Activated CD8-positive, alpha-beta memory T cell treated with anti-CD3 and anti-CD28 coated beads, Interleukin-2, amount 10 ng/mL, durations not matched to agents 7 days and 5 days (primary cell): ENCODE data around the gene CSNK1A1. TPM values are rescaled to one million over a fixed set of nuclear protein-coding genes. Genes with fewer than 3 reads are reported as not detected.

ENCODE experiments used
- ATAC-seq: fragments of 150-1000 bp; cut with Tn5 transposase; one replicate; pipeline ENCODE4 v1.10.0; 2021; ENCODE audit warnings: moderate library complexity
- CTCF ChIA-PET: fragments of 350-600 bp; sonication (Branson Sonifier 250); formaldehyde crosslinking; loops from one replicate; lab custom pipeline; 2021; ENCODE audit warnings: antibody characterized with exemption; lab: Charles Lee
- DNase-seq: peaks from one replicate; pipeline ENCODE4 v3.0.0-alpha.2; 2020
- H3K27ac Mint-ChIP-seq: one replicate; pipeline ENCODE4 v1.8.0; 2021; ENCODE audit warnings: mild to moderate bottlenecking, mixed read lengths
- H3K27me3 Mint-ChIP-seq: one replicate; pipeline ENCODE4 v1.8.0; 2021; ENCODE audit warnings: mixed read lengths
- H3K36me3 Mint-ChIP-seq: one replicate; pipeline ENCODE4 v1.8.0; 2021; ENCODE audit warnings: mild to moderate bottlenecking, mixed read lengths
- H3K4me1 Mint-ChIP-seq: one replicate; pipeline ENCODE4 v1.8.0; 2021; ENCODE audit warnings: mixed read lengths
- H3K4me3 Mint-ChIP-seq: one replicate; pipeline ENCODE4 v1.8.0; 2021; ENCODE audit warnings: mild to moderate bottlenecking, moderate library complexity, mixed read lengths
- H3K9me3 Mint-ChIP-seq: one replicate; pipeline ENCODE4 v1.8.0; 2022; ENCODE audit warnings: low read depth, mixed read lengths
- total RNA-seq, 2 experiments: library from RNA; stranded (reverse); gene quantifications; one replicate each; pipeline ENCODE4 v1.2.3, GENCODE V29; 2021

CSNK1A1 gene
- total RNA-seq, 2 experiments from 2014 or later, result 193 to 204 TPM

DNA sequence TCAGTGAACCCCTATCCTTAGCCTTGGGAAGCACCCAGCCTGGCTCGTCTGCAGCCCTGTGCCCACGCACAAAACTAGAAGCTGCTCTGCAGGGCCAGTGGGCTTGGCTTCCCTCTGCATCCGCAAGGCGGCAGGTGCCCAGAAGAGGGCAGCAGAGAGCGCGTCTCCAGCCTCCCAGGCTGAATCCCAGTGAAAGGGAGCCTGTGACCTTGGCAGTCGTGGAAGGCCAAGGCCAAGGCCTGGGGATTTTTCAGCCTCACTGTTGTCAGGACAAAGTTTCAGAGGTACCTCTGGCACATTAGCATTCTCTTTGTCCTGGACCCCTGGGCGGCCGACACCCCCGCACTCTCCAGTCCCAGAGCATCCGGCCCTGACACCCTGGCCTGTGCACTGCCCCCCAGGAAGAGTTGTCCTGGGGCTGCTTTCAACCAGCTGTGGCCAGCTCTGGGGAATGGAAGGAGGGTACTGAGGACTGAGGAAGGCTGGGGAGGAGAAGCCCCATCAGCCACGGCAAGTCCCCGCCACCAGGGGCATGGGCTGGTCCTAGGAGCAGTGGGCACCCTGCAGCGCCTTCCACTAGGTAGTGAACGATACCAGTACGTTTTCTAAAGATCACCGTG lies 108.6 kb downstream of the CSNK1A1 start:
- CTCF ChIA-PET, result interaction anchor here (0.6 to 3.5 kb wide), 29 partner anchors 9 to 386 kb away, joined by 3 to 38 read pairs (median 4); partner anchors contain the start of gene CSNK1A1
- ATAC-seq, result peak; percentile 80
- DNase-seq, result peak; percentile 75
- Mint-ChIP-seq H3K27ac (no peak overlapping the region), H3K4me1 (peaks cover 13% of the 10 kb centered on the region), H3K9me3 (no peaks in the 10 kb centered on the region), H3K4me3 (no peak overlapping the region), H3K36me3 (no peaks in the 10 kb centered on the region), H3K27me3 (peaks cover 5% of the 10 kb centered on the region)

Other genes starting within 250 kb of the CSNK1A1 start
- gene GRPEL2, start 205.9 kb downstream of the CSNK1A1 start, total RNA-seq, result 10 to 100 TPM; 27.2 to 27.3 TPM
- gene PCYOX1L, start 193.4 kb downstream of the CSNK1A1 start, total RNA-seq, result 10 to 100 TPM; 26.7 to 32.1 TPM
- gene IL17B, start 172.1 kb downstream of the CSNK1A1 start, total RNA-seq, result not detected
- gene ARHGEF37, start 30.1 kb upstream of the CSNK1A1 start, total RNA-seq, result 1 to 10 TPM in 1 of 2 experiments, under 1 TPM in 1; 0.37 to 1.1 TPM
- gene PPARGC1B, start 178.9 kb upstream of the CSNK1A1 start, total RNA-seq, result 1 to 10 TPM; 6.0 to 7.2 TPM